Activated B cell treated with CpG ODN at 0.5 μM for 24 hours (primary cell): ENCODE measurements around the gene TSPOAP1. TPM values are rescaled to one million over a fixed set of nuclear protein-coding genes. Genes with fewer than 3 reads are reported as not detected.
"Not testable (repeated sequence)": the region's sequence is repeated elsewhere in the genome, so short reads cannot be mapped to it uniquely, and the experiment has no call there.

Experiments used
- ATAC-seq: fragments of 200-7000 bp; cut with Tn5 transposase; one replicate; pipeline ENCODE4 v1.10.0; 2021; ENCODE audit warnings: low read depth, mild to moderate bottlenecking, moderate library complexity
- CTCF ChIA-PET: fragments of 350-600 bp; sonication (Branson Sonifier 250); formaldehyde crosslinking; loops from one replicate; lab custom pipeline; 2021; ENCODE audit warnings: antibody characterized with exemption; lab: Charles Lee
- POLR2A ChIA-PET: fragments of 350-600 bp; sonication (Branson Sonifier 250); formaldehyde crosslinking; loops from one replicate; lab custom pipeline; 2021; ENCODE audit warnings: antibody characterized with exemption; lab: Charles Lee
- DNase-seq: peaks from one replicate; pipeline ENCODE4 v3.0.0; 2022
- H3K27ac Mint-ChIP-seq: one replicate; pipeline ENCODE4 v1.8.0; 2020; ENCODE audit warnings: mixed read lengths
- H3K27me3 Mint-ChIP-seq: one replicate; pipeline ENCODE4 v1.8.0; 2021; ENCODE audit warnings: mixed read lengths
- H3K36me3 Mint-ChIP-seq: one replicate; pipeline ENCODE4 v1.8.0; 2021; ENCODE audit warnings: low read depth, mixed read lengths
- H3K4me1 Mint-ChIP-seq: one replicate; pipeline ENCODE4 v1.8.0; 2021; ENCODE audit warnings: mixed read lengths
- H3K4me3 Mint-ChIP-seq: one replicate; pipeline ENCODE4 v1.8.0; 2020; ENCODE audit warnings: mild to moderate bottlenecking, mixed read lengths
- H3K9me3 Mint-ChIP-seq: one replicate; pipeline ENCODE4 v1.8.0; 2020; ENCODE audit warnings: mixed read lengths
- CTCF ChIP-seq: fragments of 200-600 bp; IDR thresholded peaks from one replicate; pipeline ENCODE4 v1.8.0; 2022; ENCODE audit warnings: antibody characterized with exemption, mild to moderate bottlenecking
- intact Hi-C: fragments of 100-400 bp; cut with micrococcal nuclease; formaldehyde crosslinking; loops from one replicate; pipeline ENCODE4 v1.15.1; 2024
- total RNA-seq: library from RNA; stranded (reverse); gene quantifications from 2 replicates; pipeline ENCODE4 v1.2.3, GENCODE V29; 2022

Gene TSPOAP1
- total RNA-seq, 1 donor from 2014 or later = 22.5 TPM

- Mint-ChIP-seq H3K27ac (peak overlapping the region; percentile 99), H3K4me3 (peak overlapping the region; percentile 83), H3K9me3 (no peaks in the 10 kb centered on the region), H3K27me3 (no peaks in the 10 kb centered on the region), H3K36me3 (peaks cover 47% of the 10 kb centered on the region), H3K4me1 (peaks cover 98% of the 10 kb centered on the region)
- CTCF ChIA-PET = interaction anchor here (1.9 to 3.5 kb wide), 2 partner anchors 10 to 24 kb away, joined by 6 to 89 read pairs; no protein-coding TSS in a partner anchor
- intact Hi-C loops = no loop called here
- POLR2A ChIA-PET = interaction anchor here (0.7 to 18.6 kb wide), 5 partner anchors 11 to 352 kb away, joined by 3 to 3007 read pairs (median 7); partner anchors contain the start of genes SUPT4H1 and TSPOAP1
- ATAC-seq (no peak), DNase-seq (no peak)
- no peak for TF ChIP-seq CTCF
These were observed 13.4 kb upstream of the TSPOAP1 start for GRCh38 chr17:58341861-58342475.

GRCh38 chr17:58341136-58341860, 12.7 kb upstream of the TSPOAP1 start:
- H3K27me3 Mint-ChIP-seq, ATAC-seq, H3K9me3 Mint-ChIP-seq, DNase-seq, intact Hi-C loops: not testable (repeated sequence)
- ChIA-PET CTCF (interaction anchor here (1.9 kb wide), 1 partner anchor 24 kb away, joined by 6 read pairs; no protein-coding TSS in a partner anchor), POLR2A (interaction anchor here (0.7 to 18.6 kb wide), 4 partner anchors 12 to 144 kb away, joined by 3 to 3007 read pairs (median 433); partner anchors contain the start of genes SUPT4H1 and TSPOAP1)
- H3K4me1 Mint-ChIP-seq = peaks cover 99% of the 10 kb centered on the region
- peaks cover 40% of the 10 kb centered on the region for H3K36me3 Mint-ChIP-seq
- H3K27ac Mint-ChIP-seq = peak overlapping the region; percentile 99
- peak overlapping the region; percentile 100 for H3K4me3 Mint-ChIP-seq

GRCh38 chr17:58340405-58340876, 11.8 kb upstream of the TSPOAP1 start:
- intact Hi-C loops = no loop called here
- Mint-ChIP-seq H3K9me3 (no peaks in the 10 kb centered on the region), H3K36me3 (peaks cover 32% of the 10 kb centered on the region)

GRCh38 chr17:58339755-58340404, 11.3 kb upstream of the TSPOAP1 start:
- no peak for TF ChIP-seq CTCF
- peaks cover 99% of the 10 kb centered on the region for H3K4me1 Mint-ChIP-seq
- ATAC-seq = no peak
- CTCF ChIA-PET = interaction anchor here (1.2 to 5.3 kb wide), 3 partner anchors 12 to 22 kb away, joined by 4 to 47 read pairs (median 15); partner anchors contain the start of gene SUPT4H1
- POLR2A ChIA-PET = interaction anchor here (0.7 to 18.6 kb wide), 8 partner anchors 13 to 291 kb away, joined by 3 to 3007 read pairs (median 26); partner anchors contain the start of genes HSF5, RNF43, SUPT4H1 and TSPOAP1
- no peak for DNase-seq
- H3K27me3 Mint-ChIP-seq = no peaks in the 10 kb centered on the region
- no peaks in the 10 kb centered on the region for H3K9me3 Mint-ChIP-seq
- H3K4me3 Mint-ChIP-seq = peak overlapping the region; percentile 100
- peaks cover 26% of the 10 kb centered on the region for H3K36me3 Mint-ChIP-seq
- intact Hi-C loops = loop anchor here (5.0 to 10.0 kb wide), 4 partner anchors 292 to 815 kb away; partner anchors contain the start of genes PRR11 and SKA2
- H3K27ac Mint-ChIP-seq = peak overlapping the region; percentile 99

More at GRCh38 chr17:58340405-58340876, 11.8 kb upstream of the TSPOAP1 start:
- TF ChIP-seq CTCF = no peak
- Mint-ChIP-seq H3K27ac (peak overlapping the region; percentile 99), H3K27me3 (no peaks in the 10 kb centered on the region), H3K4me3 (peak overlapping the region; percentile 100), H3K4me1 (peaks cover 99% of the 10 kb centered on the region)
- ATAC-seq = no peak
- POLR2A ChIA-PET = interaction anchor here (0.8 to 18.6 kb wide), 5 partner anchors 13 to 291 kb away, joined by 3 to 3007 read pairs (median 191); partner anchors contain the start of genes RNF43, SUPT4H1 and TSPOAP1
- CTCF ChIA-PET = interaction anchor here (1.2 to 1.9 kb wide), 2 partner anchors 13 to 23 kb away, joined by 4 to 6 read pairs; no protein-coding TSS in a partner anchor
- no peak for DNase-seq
